GM12875 (cell line): ENCODE results near the gene PLCB2.

Experiments
- H3K4me3 ChIP-seq: one replicate; pipeline ENCODE4 v1.5.1; 2011; ENCODE audit warnings: low read depth, low read length, control low read depth
- TF ChIP-seq, protein P1 (sequence below): IDR thresholded peaks from 2 replicates; pipeline ENCODE4 v1.5.1; 2011; ENCODE audit warnings: low read depth, mild to moderate bottlenecking, control low read depth, inconsistent platforms, low read length, moderate library complexity, borderline replicate concordance; ENCODE audit not compliant: insufficient read depth

PLCB2 gene

DNA sequence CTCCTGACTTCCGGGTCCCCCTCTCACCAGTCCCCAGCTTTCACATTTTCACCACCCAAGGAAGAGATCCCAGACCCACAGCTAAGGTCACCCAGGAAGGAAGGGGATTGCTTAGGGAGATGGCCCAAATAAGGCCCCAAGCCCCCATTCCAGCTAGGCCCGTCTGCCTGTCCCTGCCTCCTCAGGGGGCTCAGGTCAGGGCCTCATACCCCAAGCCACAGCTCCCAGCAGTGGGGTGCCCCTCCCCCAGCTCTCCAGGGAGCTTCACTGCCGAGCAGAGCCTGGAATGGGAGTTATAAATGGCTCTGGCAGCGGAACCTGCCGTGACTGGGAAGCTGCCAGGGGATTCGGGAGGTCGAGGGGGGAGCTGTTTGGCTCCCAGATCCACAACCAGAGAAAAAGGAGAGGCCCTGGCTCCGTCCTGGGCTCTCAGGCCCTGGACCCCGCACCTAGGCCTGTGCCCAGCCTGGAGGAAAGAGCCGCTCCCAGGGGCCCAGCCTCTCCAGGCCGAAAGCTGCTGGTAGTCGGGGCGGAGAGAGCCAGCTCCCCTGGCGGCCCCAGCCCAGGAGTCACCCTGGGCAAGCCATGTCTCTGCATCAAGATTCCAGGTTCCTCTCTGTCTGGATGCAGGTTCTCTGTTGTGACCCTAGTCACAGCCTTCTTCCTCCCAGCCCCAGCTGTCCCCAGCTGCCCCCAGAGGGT lies 32.5 kb upstream of the PLCB2 start:
- no peak overlapping the region for H3K4me3 ChIP-seq
- TF ChIP-seq, protein P1, sequence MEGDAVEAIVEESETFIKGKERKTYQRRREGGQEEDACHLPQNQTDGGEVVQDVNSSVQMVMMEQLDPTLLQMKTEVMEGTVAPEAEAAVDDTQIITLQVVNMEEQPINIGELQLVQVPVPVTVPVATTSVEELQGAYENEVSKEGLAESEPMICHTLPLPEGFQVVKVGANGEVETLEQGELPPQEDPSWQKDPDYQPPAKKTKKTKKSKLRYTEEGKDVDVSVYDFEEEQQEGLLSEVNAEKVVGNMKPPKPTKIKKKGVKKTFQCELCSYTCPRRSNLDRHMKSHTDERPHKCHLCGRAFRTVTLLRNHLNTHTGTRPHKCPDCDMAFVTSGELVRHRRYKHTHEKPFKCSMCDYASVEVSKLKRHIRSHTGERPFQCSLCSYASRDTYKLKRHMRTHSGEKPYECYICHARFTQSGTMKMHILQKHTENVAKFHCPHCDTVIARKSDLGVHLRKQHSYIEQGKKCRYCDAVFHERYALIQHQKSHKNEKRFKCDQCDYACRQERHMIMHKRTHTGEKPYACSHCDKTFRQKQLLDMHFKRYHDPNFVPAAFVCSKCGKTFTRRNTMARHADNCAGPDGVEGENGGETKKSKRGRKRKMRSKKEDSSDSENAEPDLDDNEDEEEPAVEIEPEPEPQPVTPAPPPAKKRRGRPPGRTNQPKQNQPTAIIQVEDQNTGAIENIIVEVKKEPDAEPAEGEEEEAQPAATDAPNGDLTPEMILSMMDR, result no peak

DNA sequence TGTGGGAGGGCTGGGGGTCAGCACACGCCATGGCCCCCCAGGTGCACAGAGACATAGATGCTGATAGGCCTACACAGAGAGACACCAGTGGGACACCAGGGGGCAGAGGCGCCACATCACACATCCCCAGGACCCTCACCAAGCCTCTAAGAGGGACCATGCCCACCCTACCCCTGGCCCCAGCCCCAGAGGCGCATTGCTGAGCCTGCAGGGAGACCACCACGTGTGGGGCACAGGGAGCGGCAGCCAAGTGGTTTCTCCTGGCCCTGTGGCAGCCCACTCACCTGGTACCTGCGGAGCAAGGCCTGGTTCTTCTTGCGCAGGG lies 31.8 kb upstream of the PLCB2 start:
- H3K4me3 ChIP-seq, result no peak overlapping the region
- TF ChIP-seq, protein P1, result no peak

DNA sequence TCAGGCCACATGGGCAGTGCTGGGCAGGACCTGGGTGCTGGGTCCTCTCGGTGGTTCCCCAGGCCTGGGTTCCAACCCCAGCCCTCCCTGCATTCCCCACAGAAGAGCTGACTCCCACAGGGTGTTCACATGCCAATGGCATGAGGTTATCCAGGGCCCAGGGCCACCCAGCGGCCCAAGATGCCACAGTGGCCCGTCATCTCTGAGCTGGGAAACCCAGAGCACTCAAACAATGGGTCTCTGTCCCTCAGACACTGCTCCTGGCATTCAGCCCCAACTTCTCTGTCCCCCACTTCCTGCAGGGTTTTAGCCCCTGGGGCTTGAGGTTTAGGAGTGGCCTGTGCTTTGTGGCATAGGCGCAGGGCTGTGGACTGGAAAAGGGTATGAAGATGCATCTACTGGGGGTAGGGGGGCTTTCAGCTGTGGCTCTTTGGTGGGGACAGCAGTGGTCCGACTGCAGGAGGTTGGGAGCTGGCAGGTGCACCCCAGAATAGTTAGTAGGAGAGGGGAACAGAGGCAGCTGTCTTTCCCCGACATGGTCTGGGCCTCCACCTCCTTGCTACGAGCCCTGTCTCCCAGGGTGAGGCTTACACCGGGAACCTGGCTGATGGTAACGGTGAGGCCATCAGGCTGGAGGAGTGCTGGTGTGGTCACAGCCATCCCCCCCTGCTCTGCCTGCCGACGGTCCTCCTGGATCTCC lies 31.3 kb upstream of the PLCB2 start:
- no peak overlapping the region for H3K4me3 ChIP-seq
- TF ChIP-seq, protein P1, result no peak

DNA sequence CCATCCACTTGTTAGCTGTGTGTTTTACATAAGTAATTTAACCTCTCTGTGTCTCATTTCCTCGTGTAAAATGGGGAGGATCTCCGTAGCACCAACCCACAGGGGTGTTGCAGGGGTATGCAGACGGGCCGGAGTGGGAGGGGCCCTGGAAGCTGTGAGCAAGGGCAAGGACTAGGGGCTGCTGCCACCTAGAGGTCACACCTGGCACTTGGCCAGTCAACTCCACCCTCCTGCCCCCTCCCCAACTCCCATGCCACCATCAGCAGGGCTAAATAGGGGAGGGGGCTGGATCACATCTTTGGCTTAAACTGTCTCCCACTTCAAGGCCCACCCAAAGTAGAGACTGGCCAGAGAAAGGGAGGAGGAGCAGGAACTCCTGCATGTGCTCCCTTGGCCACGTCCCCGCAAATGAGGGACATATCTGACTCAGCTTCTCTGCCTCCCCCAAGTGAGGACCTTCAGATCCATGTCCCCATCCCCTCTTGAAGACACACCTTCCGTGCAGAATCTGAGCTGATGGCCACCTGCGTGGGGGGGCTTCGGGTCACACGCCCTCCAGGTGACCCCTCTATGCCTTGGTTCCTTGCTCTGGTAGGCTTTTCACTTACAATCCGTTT lies 30.4 kb upstream of the PLCB2 start:
- TF ChIP-seq, protein P1, result peak; percentile 96
- no peak overlapping the region for H3K4me3 ChIP-seq

DNA sequence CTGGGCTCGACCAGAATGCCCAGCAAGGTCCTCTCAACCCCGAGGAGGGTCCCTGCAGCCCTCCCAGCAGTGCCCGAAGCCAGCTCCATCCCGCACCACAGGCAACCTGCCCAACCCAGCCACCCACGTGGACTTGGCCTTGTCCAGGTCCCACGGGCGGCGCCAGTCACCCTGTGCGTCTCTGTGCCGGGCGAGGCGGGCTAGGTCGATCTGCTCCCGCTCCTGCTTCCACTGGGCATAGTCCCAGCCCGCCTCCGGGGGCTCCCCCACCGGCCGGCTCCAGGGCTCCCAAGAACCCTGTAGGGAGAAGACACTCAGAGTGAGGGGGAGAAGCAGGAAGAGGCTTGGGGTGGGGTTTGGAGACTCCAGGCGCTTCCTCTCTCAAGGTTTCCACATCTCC lies 29.9 kb upstream of the PLCB2 start:
- no peak overlapping the region for H3K4me3 ChIP-seq
- TF ChIP-seq, protein P1, result no peak

DNA sequence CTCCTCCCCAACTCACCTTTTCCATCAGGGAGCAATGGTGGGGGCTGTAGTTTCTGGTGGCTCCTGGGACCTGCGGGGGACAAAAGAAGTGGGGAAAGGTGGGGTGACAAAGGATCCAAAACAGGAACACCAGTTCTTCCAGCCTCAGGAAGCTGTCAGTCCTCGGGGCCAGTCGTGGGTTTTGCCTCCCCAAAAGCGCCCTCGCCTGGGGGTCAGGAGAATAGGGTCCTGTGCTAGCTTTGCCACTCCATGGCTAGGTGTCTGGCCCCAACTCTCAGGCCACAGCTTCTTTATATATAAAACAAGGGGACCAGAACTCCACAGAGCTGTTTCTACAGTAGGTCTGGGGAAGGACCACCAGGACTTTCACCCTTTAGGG lies 29.0 kb upstream of the PLCB2 start:
- H3K4me3 ChIP-seq, result no peak overlapping the region
- TF ChIP-seq, protein P1, result peak; percentile 60
